ENCODE measurements around the gene TRIM38.

- TF ChIP-seq POLR2A (IDR thresholded peaks at IDR 0.05; ENCODE audit: low read depth, low read length) (no peak), TAF1 (IDR thresholded peaks at IDR 0.05; ENCODE audit: borderline replicate concordance, low read depth, low read length) (no peak), POLR2AphosphoS5 (IDR thresholded peaks at IDR 0.05; ENCODE audit: low read depth, low read length) (no peak)
Measured at GRCh38 chr6:25943887-25944286, 18.7 kb upstream of the TRIM38 start.
